ENCODE results near the gene BCAP31. TPM values are rescaled to one million over a fixed set of nuclear protein-coding genes. Genes with fewer than 3 reads are reported as not detected.
"Not testable (repeated sequence)": the region's sequence is repeated elsewhere in the genome, so short reads cannot be mapped to it uniquely, and the experiment has no call there.

BCAP31 gene
- total RNA-seq, 2 experiments from 2014 or later = 162 TPM

DNA sequence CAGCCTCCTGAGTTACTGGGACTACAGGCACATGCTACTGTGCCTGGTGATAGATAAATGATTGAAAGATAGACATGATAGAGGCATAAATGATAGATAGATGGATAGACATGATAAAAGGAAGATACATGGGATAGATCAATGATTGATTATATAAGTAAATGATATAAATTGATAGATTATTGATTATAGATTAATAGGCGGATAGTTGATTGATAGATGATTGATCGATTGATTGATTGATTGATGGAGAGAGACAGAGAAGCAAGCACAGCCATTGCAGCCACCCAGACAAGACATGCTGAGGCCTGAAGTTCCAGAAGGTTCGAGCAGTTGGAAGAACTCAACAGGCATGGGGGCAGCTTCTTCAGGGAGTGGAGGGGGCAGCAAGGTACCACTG, 22.2 kb upstream of the BCAP31 start:
- ChIA-PET POLR2A (no interaction called here), CTCF (no interaction called here)

DNA sequence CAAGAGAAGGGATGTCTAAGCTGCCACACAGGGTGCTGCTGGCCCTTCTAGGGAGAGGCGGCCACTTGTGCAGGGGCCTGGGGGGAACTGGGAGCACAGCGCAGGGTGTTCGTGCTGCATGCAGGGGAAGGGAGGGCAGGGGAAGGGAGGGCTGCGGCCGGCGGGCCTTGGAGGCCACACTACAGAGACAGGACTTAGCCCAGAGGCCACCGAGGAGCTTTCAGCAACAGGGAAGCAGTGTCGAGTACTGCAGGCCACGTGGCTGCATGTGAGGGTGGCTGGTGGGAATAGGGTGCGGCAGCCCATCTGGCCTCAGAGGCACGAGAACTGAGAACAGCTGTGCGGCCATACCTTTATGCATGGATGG, 20.9 kb upstream of the BCAP31 start:
- CTCF ChIA-PET, POLR2A ChIA-PET: not testable (repeated sequence)
- H3K27me3 Mint-ChIP-seq = peaks cover 17% of the 10 kb centered on the region

More for the DNA sequence above, 22.2 kb upstream of the BCAP31 start:
- no peaks in the 10 kb centered on the region for H3K36me3 Mint-ChIP-seq (ENCODE audit: low read depth)
- no peaks in the 10 kb centered on the region for H3K9me3 Mint-ChIP-seq
- H3K4me3 Mint-ChIP-seq = no peak overlapping the region
- H3K4me1 Mint-ChIP-seq = peaks cover 2% of the 10 kb centered on the region
- H3K27me3 Mint-ChIP-seq = peaks cover 20% of the 10 kb centered on the region
- no peak for DNase-seq
- H3K27ac Mint-ChIP-seq = no peak overlapping the region

DNA sequence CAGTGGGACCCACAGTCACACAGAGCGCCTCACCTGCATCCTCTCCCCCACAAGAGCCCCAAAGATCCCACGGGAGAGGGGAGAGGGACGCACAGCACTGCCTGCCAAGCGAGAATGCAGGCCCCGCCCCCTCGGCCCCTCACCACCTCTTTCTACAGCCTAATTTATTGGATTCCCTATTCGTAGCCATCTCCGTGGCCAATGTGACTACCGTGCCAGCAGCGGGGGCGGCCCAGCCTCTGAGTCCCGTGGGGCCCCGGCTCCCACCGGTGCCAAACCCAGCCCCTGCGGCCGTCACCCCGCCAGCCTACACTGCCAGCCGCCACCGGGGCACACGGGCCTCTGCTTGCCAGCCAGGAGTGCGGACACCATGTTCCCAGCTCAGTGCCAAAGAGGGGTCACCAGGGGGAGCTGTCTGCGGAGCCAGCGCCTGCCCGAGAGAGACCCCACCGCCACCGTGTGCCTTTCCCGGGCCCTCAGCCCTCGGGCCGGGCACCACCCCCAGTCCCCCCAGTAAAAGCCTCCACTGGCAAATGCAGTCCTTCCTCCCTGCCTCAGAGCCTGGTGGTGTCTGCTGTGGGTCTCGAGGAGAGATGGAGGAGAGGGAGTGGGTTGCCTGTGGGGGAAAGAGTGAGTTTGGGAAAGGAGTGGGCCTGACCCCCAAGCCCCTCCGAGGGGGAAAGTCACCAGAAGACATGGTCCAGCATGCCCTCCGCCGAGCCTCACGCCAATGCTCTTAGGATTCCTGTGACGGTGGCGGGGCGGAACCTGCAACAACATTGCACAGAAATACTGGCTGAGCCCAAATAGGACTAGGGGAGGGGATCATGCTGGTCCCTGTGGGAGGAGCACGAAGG, 20.3 kb upstream of the BCAP31 start:
- H3K36me3 Mint-ChIP-seq (ENCODE audit: low read depth) = peaks cover 3% of the 10 kb centered on the region
- peaks cover 13% of the 10 kb centered on the region for H3K27me3 Mint-ChIP-seq
- peaks cover 20% of the 10 kb centered on the region for H3K4me1 Mint-ChIP-seq
- no peak for DNase-seq
- H3K27ac Mint-ChIP-seq = no peak overlapping the region
- no peak overlapping the region for H3K4me3 Mint-ChIP-seq
- POLR2A ChIA-PET = no interaction called here
- H3K9me3 Mint-ChIP-seq = no peaks in the 10 kb centered on the region
- CTCF ChIA-PET = no interaction called here

More for the DNA sequence above, 20.9 kb upstream of the BCAP31 start:
- H3K4me1 Mint-ChIP-seq = peaks cover 14% of the 10 kb centered on the region
- not testable (repeated sequence) for H3K9me3 Mint-ChIP-seq; H3K36me3 Mint-ChIP-seq (ENCODE audit: low read depth); H3K27ac Mint-ChIP-seq; DNase-seq; H3K4me3 Mint-ChIP-seq

DNA sequence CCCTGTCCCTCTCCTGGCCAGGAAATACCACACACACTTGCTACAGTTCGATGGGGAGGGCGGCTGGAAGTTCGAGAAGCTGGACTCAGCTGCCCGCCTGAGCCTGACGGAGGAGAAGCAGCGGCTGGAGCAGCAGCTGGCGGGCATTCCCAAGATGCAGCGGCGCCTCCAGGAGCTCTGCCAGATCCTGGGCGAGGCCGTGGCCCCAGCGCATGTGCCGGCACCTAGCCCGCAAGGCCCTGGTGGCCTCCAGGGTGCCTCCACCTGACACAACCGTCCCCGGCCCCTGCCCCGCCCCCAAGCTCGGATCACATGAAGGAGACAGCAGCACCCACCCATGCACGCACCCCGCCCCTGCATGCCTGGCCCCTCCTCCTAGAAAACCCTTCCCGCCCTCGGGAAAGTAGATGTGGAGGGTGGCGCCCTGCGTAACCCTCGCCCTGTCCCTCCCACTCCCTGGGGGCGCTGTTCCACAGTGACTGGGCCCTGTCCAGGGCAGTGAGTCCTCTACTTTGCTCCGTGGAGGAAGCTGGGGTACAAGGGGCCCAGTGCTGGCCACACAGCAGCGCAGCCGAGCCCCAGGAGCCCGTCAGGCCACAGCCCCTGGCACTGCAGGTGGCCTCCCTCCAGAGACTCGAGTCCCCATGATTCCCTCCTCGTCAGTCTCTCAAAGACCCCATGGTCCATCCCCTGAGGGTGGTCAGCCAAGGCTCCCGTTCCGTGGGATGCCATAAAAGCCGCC, 19.5 kb upstream of the BCAP31 start:
- CTCF ChIA-PET; DNase-seq; H3K4me3 Mint-ChIP-seq; H3K9me3 Mint-ChIP-seq; H3K36me3 Mint-ChIP-seq (ENCODE audit: low read depth); H3K27ac Mint-ChIP-seq; POLR2A ChIA-PET: not testable (repeated sequence)
- Mint-ChIP-seq H3K4me1 (peaks cover 25% of the 10 kb centered on the region), H3K27me3 (peaks cover 10% of the 10 kb centered on the region)

DNA sequence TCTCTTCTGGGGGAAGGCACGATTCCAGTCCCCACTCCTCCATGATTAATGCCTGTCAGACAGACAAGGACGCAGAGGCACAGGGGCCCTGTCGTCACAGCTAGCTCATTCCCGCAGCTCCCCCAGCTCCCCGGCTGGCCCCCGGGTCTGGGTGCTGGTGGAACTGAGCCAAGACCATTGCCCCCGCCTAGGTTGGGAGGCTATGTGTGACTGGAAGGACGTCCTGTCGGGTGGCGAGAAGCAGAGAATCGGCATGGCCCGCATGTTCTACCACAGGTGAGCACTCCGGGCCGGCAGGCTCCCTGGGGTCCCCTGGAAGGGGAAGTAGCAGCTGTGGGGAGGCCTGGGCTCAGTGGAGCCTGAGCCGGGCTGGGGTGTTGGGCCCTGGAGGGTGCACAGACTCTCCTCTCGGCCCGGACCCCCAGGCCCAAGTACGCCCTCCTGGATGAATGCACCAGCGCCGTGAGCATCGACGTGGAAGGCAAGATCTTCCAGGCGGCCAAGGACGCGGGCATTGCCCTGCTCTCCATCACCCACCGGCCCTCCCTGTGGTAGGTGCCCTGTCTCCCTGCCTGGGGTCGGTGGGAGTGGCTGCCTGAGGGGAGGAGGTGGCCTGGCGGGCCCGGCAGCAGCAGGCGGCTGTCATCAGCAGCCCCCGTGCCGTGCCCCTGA, 18.7 kb upstream of the BCAP31 start:
- H3K27ac Mint-ChIP-seq; H3K4me3 Mint-ChIP-seq; CTCF ChIA-PET; H3K36me3 Mint-ChIP-seq (ENCODE audit: low read depth); POLR2A ChIA-PET; DNase-seq; H3K9me3 Mint-ChIP-seq: not testable (repeated sequence)
- H3K4me1 Mint-ChIP-seq = peaks cover 25% of the 10 kb centered on the region
- H3K27me3 Mint-ChIP-seq = peaks cover 10% of the 10 kb centered on the region

DNA sequence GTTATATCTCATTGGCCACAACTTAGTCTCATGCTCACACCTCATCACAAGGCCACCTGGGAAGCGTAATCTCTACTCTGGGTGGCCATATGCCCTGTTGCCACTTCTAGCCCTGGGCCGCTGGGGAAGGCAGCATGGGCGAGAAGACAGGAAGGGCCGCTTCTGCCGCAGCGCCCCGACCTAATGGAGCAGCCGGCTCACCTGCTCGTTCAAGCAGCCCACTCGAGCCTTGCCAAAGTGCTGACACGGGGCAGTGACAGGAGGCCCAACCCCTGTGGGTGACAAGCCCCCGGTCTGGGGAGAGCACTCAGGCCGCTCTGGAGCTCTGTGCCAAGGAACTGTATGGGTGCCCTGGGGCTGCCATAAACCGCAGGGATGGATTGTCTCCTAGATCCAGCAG, 17.9 kb upstream of the BCAP31 start:
- H3K4me3 Mint-ChIP-seq; H3K9me3 Mint-ChIP-seq; POLR2A ChIA-PET; CTCF ChIA-PET; H3K36me3 Mint-ChIP-seq (ENCODE audit: low read depth); DNase-seq; H3K27ac Mint-ChIP-seq: not testable (repeated sequence)
- Mint-ChIP-seq H3K4me1 (peaks cover 25% of the 10 kb centered on the region), H3K27me3 (peaks cover 10% of the 10 kb centered on the region)

DNA sequence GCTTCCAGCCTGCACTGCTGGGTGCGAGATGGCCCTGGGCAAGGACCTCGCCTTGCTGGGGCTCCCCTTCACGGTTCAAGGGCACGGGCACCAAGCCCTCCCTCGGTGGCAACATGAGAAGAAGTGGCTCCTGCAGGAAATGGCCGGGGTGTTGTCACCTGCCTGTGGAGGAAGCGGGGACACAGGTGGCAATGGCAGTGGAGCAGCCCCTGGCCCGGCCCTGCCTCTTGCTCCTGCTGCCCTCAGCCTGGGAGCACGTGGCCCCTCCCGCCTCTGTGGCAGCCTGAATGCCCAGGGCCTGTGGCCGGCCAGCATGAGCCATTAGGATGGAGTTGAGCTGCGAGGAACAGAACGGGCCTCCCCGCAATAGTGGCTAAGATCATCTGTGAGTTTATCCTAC, 17.3 kb upstream of the BCAP31 start:
- DNase-seq = no peak
- H3K9me3 Mint-ChIP-seq = no peaks in the 10 kb centered on the region
- peaks cover 5% of the 10 kb centered on the region for H3K36me3 Mint-ChIP-seq (ENCODE audit: low read depth)
- H3K4me1 Mint-ChIP-seq = peaks cover 27% of the 10 kb centered on the region
- POLR2A ChIA-PET = no interaction called here
- H3K4me3 Mint-ChIP-seq = no peak overlapping the region
- CTCF ChIA-PET = no interaction called here
- no peak overlapping the region for H3K27ac Mint-ChIP-seq
- peaks cover 10% of the 10 kb centered on the region for H3K27me3 Mint-ChIP-seq

DNA sequence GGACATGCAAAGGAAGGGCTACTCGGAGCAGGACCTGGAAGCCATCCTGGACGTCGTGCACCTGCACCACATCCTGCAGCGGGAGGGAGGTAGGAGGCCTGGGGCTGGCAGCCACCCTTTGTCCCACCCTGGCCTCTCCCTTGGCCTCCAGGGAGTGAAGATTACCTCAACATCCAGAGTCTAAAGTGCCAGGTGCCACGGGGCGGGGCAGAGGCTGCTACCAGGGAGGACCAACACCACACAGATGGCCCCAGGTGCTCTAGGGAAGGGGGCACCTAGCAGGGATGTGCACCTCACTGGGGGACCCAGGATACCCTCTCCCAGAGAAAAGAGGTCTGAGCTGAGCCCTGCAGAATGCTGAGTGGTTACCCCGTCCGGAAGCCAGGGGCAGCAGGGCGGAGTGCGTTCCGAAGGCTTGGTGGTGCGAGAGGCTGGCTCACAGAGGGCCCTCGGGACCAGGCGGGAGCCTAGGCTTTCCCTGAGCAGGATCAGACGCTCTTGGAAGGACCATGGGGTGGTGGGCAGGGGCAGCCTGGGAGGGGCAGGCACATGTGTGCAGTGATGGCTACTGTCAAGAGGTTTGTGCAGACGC, 16.5 kb upstream of the BCAP31 start:
- peaks cover 5% of the 10 kb centered on the region for H3K36me3 Mint-ChIP-seq (ENCODE audit: low read depth)
- H3K4me1 Mint-ChIP-seq = peaks cover 29% of the 10 kb centered on the region
- peak overlapping the region; percentile 61 for H3K4me3 Mint-ChIP-seq
- H3K27ac Mint-ChIP-seq = peak overlapping the region; percentile 75
- ChIA-PET CTCF (no interaction called here), POLR2A (interaction anchor here (1.0 to 1.6 kb wide), 2 partner anchors 10 to 53 kb away, joined by 3 to 5 read pairs; partner anchors contain the start of genes IDH3G and SSR4)
- DNase-seq = no peak
- no peaks in the 10 kb centered on the region for H3K9me3 Mint-ChIP-seq
- peaks cover 7% of the 10 kb centered on the region for H3K27me3 Mint-ChIP-seq

DNA sequence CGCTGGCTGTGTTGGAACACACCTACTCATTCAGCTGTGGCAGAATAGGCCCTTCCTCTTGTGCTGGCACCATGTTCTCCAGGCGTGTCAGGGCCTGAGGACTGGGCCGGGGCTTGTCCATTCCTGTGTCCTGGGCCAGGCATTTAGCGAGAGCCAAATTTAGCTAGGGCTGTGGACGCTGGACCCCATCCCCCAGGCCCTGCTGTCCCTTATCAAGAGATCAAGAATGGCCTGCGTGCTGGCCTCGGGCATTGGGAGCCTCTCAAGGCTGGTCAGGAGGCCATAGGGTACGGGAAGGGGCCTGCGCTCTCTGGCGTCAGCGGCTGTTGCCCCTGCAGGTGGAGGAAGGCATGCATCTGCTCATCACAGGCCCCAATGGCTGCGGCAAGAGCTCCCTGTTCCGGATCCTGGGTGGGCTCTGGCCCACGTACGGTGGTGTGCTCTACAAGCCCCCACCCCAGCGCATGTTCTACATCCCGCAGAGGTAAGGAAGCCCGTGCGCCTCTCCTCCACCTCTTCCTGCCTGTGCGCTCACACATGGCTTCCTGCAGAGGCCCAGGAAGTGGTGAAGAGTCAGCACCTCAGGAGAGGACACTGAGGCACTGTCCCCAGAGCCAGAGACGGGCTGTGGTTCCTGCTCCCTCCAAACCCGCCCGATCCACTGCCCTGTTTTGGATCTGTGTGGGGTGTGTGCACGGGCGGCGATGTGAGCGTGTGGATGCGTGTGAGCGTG, 15.7 kb upstream of the BCAP31 start:
- Mint-ChIP-seq H3K27ac (peak overlapping the region; percentile 75), H3K4me1 (peaks cover 37% of the 10 kb centered on the region), H3K9me3 (no peaks in the 10 kb centered on the region), H3K4me3 (peak overlapping the region; percentile 61), H3K27me3 (peaks cover 4% of the 10 kb centered on the region), H3K36me3 (ENCODE audit: low read depth) (peaks cover 13% of the 10 kb centered on the region)
- POLR2A ChIA-PET = interaction anchor here (0.6 to 1.6 kb wide), 3 partner anchors 9 to 54 kb away, joined by 3 to 5 read pairs (median 3); partner anchors contain the start of genes IDH3G and SSR4
- CTCF ChIA-PET = no interaction called here
- peak; percentile 56 for DNase-seq

DNA sequence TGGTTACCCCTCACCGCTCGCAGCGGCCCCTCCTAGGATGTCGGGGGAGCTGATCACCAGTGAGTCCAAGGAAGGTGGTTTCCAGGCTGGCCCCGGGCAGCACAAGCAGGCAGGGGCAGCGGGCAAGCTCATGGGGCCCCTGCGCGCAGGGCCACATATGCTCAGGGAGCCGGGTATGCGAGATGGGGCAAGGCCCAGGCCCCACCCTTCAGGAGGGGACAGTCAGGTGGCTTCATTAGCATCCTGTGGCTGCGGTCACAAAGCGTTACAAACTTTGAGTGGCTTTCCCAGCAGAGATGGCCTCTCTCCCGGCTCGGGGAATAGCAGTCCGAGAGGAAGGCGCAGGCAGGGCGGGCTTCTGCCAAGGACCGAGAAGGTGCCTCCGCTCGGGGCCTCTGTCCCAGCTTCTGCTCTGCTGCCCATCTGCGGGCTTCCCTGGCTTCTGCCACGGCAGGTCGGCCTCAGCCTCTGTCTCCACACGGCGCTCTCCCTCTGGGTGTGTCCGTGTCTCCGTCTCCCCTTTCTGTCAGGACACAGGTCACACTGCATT, 13.9 kb upstream of the BCAP31 start:
- ChIA-PET POLR2A (interaction anchor here (1.0 kb wide), 1 partner anchor 10 kb away, joined by 4 read pairs; no protein-coding TSS in a partner anchor), CTCF (no interaction called here)
- no peaks in the 10 kb centered on the region for H3K9me3 Mint-ChIP-seq
- no peaks in the 10 kb centered on the region for H3K27me3 Mint-ChIP-seq
- H3K27ac Mint-ChIP-seq = no peak overlapping the region
- H3K36me3 Mint-ChIP-seq (ENCODE audit: low read depth) = peaks cover 21% of the 10 kb centered on the region
- H3K4me3 Mint-ChIP-seq = no peak overlapping the region
- H3K4me1 Mint-ChIP-seq = peaks cover 40% of the 10 kb centered on the region
- DNase-seq = no peak

DNA sequence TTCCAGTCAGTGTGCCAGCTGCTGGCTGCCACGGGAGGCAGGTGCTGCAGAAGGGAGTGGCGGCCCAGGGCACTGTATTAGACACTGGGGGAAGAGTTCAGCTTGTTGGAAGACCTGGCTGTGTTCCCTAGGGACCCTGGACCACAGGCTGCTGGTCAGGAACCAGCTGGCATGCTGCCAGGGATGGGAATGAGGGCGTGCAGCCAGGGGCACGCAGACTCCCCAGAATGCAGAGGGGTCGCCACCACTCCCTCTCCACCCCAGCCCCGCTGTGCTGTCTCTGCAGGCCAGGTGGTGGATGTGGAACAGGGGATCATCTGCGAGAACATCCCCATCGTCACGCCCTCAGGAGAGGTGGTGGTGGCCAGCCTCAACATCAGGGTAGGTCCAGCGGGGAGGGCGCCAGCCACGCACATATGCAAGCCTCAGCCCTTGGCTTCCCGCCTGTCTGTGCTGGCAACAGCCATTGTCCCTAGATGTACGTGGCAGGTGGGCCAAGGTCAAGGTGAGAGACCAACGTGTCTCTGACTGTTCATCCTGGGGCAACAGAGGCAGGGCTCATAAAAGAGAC, 12.8 kb upstream of the BCAP31 start:
- Mint-ChIP-seq H3K9me3 (no peaks in the 10 kb centered on the region), H3K36me3 (ENCODE audit: low read depth) (peaks cover 27% of the 10 kb centered on the region), H3K4me3 (no peak overlapping the region), H3K4me1 (peaks cover 43% of the 10 kb centered on the region), H3K27me3 (no peaks in the 10 kb centered on the region), H3K27ac (no peak overlapping the region)
- DNase-seq = no peak
- ChIA-PET POLR2A (interaction anchor here (0.9 to 1.1 kb wide), 2 partner anchors 188 to 234 kb away, joined by 3 to 5 read pairs; partner anchors contain the start of gene HCFC1), CTCF (no interaction called here)
